ENCODE data around the gene FHAD1. TPM values are rescaled to one million over a fixed set of nuclear protein-coding genes. Genes with fewer than 3 reads are reported as not detected.
A peak's percentile ranks its signal among the peaks of the same experiment; 100 is the strongest.

The FHAD1 gene
- total RNA-seq, 4 donors from 2014 or later, result 1.6 TPM; not detected in 3

GRCh38 chr1:15264769-15265168, 17.7 kb downstream of the FHAD1 start:
- Histone ChIP-seq H3K4me3 (no peak overlapping the region), H3K4me1 (peaks cover 9% of the 10 kb centered on the region), H3K36me3 (no peaks in the 10 kb centered on the region), H3K9me3 (no peaks in the 10 kb centered on the region), H3K27ac (no peak overlapping the region), H3K27me3 (no peaks in the 10 kb centered on the region)
- 74% methylated on average over 2 of the region's 2 CpGs for WGBS
- TF ChIP-seq, protein P1, sequence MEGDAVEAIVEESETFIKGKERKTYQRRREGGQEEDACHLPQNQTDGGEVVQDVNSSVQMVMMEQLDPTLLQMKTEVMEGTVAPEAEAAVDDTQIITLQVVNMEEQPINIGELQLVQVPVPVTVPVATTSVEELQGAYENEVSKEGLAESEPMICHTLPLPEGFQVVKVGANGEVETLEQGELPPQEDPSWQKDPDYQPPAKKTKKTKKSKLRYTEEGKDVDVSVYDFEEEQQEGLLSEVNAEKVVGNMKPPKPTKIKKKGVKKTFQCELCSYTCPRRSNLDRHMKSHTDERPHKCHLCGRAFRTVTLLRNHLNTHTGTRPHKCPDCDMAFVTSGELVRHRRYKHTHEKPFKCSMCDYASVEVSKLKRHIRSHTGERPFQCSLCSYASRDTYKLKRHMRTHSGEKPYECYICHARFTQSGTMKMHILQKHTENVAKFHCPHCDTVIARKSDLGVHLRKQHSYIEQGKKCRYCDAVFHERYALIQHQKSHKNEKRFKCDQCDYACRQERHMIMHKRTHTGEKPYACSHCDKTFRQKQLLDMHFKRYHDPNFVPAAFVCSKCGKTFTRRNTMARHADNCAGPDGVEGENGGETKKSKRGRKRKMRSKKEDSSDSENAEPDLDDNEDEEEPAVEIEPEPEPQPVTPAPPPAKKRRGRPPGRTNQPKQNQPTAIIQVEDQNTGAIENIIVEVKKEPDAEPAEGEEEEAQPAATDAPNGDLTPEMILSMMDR (IDR thresholded peaks at IDR 0.05), result no peak
- TF ChIP-seq POLR2AphosphoS5 (IDR thresholded peaks at IDR 0.05) (no peak), EP300 (IDR thresholded peaks at IDR 0.05) (no peak), POLR2A (IDR thresholded peaks at IDR 0.05) (no peak)
- DNase-seq (ENCODE audit: low spot score in 2 of 2), result no peak

GRCh38 chr1:15271196-15271595, 24.2 kb downstream of the FHAD1 start:
- Histone ChIP-seq H3K4me1 (peaks cover 6% of the 10 kb centered on the region), H3K36me3 (no peaks in the 10 kb centered on the region), H3K27me3 (peaks cover 13% of the 10 kb centered on the region), H3K27ac (no peak overlapping the region), H3K9me3 (no peaks in the 10 kb centered on the region), H3K4me3 (no peak overlapping the region)
- TF ChIP-seq, protein P1 (IDR thresholded peaks at IDR 0.05), result no peak
- TF ChIP-seq POLR2A (IDR thresholded peaks at IDR 0.05) (no peak), POLR2AphosphoS5 (IDR thresholded peaks at IDR 0.05) (no peak), EP300 (IDR thresholded peaks at IDR 0.05) (no peak)
- DNase-seq (ENCODE audit: low spot score in 2 of 2), result peak in 1 of 2 donors; percentile 38
- 88% methylated on average over 7 of the region's 7 CpGs for WGBS

DNA sequence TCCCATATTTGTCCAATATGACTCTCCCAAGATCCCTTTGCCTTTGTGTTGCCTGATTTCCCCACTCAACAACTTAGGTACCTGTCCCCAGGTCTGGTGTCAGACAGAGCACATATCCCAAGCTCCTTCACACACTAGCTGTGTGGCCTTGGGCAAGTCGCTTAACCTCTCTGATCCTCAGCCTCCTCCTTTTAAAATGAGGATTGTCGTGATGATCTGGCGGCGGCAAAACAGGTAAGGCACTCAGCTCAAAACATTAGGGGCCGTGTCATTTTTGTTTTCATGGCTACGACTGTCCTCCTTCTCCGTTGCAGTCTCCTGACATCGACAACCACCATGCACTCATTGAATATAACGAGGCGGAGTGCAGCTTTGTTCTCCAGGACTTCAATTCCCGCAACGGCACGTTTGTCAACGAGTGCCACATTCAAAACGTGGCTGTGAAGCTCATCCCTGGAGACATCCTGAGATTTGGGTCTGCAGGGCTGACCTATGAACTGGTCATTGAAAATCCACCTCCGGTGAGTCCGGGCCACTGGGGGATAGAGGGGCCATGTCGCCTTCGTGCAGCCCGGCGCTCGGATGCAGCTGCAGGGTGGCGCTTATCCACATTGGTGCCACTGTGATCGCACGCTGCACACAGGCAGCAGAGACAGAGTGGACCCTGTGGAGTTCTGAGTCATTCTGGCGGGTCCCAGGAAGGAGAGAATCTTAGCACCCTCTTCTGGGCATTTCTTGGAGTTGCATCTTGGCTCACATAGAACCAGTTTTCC, 25.2 kb downstream of the FHAD1 start:
- WGBS, result 40% methylated on average over 20 of the region's 26 CpGs
- H3K27me3 ChIP-seq, result peaks cover 13% of the 10 kb centered on the region
- no peak overlapping the region for H3K27ac ChIP-seq
- DNase-seq (ENCODE audit: low spot score in 2 of 2), result peak in 1 of 2 donors; percentile 65
- H3K36me3 ChIP-seq, result no peaks in the 10 kb centered on the region
- H3K9me3 ChIP-seq, result no peaks in the 10 kb centered on the region
- no peak overlapping the region for H3K4me3 ChIP-seq
- no peak for TF ChIP-seq EP300 (IDR thresholded peaks at IDR 0.05)
- TF ChIP-seq POLR2A (IDR thresholded peaks at IDR 0.05), result no peak
- TF ChIP-seq, protein P1 (IDR thresholded peaks at IDR 0.05), result peak in 1 of 2 donors; percentile 78
- TF ChIP-seq POLR2AphosphoS5 (IDR thresholded peaks at IDR 0.05), result no peak
- H3K4me1 ChIP-seq, result peaks cover 6% of the 10 kb centered on the region

DNA sequence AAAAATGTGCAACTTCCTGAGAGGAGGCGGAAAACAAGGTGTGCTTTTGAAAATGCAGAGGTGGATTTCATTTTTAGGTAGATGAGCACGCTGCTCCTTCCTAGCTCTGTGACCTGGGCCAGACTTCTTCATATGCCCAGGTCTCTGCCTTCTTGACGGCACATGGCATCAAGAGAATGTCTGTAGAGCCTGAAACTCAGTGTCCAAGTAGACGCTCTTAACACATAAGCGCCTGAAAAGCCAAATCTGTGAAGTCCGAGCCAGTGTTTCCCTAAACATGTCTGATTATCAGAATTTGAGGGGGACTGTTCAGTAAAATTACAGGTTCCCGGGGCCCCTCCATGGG, 25.7 kb downstream of the FHAD1 start:
- Histone ChIP-seq H3K27me3 (peaks cover 13% of the 10 kb centered on the region), H3K36me3 (no peaks in the 10 kb centered on the region), H3K4me3 (no peak overlapping the region), H3K4me1 (peaks cover 6% of the 10 kb centered on the region), H3K27ac (no peak overlapping the region), H3K9me3 (no peaks in the 10 kb centered on the region)
- TF ChIP-seq, protein P1 (IDR thresholded peaks at IDR 0.05), result peak in 1 of 2 donors; percentile 47
- TF ChIP-seq EP300 (IDR thresholded peaks at IDR 0.05), result no peak
- DNase-seq (ENCODE audit: low spot score in 2 of 2), result peak in 1 of 2 donors; percentile 38
- 54% methylated on average over 7 of the region's 7 CpGs for WGBS

GRCh38 chr1:15273274-15273673, 26.3 kb downstream of the FHAD1 start:
- Histone ChIP-seq H3K9me3 (no peaks in the 10 kb centered on the region), H3K27me3 (peaks cover 13% of the 10 kb centered on the region), H3K27ac (no peak overlapping the region), H3K4me3 (no peak overlapping the region), H3K36me3 (no peaks in the 10 kb centered on the region), H3K4me1 (peaks cover 6% of the 10 kb centered on the region)
- peak in 1 of 2 donors; percentile 4 for DNase-seq (ENCODE audit: low spot score in 2 of 2)
- TF ChIP-seq, protein P1 (IDR thresholded peaks at IDR 0.05), result no peak
- TF ChIP-seq POLR2A (IDR thresholded peaks at IDR 0.05) (no peak), POLR2AphosphoS5 (IDR thresholded peaks at IDR 0.05) (no peak), EP300 (IDR thresholded peaks at IDR 0.05) (no peak)
- 87% methylated on average over 2 of the region's 2 CpGs for WGBS
